AG04450 (cell line): ENCODE measurements around the gene TAS2R41. TPM values are rescaled to one million over a fixed set of nuclear protein-coding genes. Genes with fewer than 3 reads are reported as not detected.

ENCODE experiments used
- CTCF ChIA-PET: fragments of 300-600, 350-600 bp; formaldehyde crosslinking; extraction: SDS; loops from one replicate; lab custom pipeline; 2022; ENCODE audit warnings: antibody characterized with exemption, inconsistent platforms; lab: Charles Lee
- POLR2A ChIA-PET: fragments of 350-600 bp; formaldehyde crosslinking; extraction: SDS; loops from one replicate; lab custom pipeline; 2021; ENCODE audit warnings: antibody characterized with exemption, inconsistent platforms; lab: Yijun Ruan, JAX
- DNase-seq: peaks from one replicate; pipeline ENCODE4 v3.0.0-alpha.2; 2011; ENCODE audit warnings: low read depth, low spot score
- H3K27ac ChIP-seq: one replicate; pipeline ENCODE4 v1.5.1; 2012; ENCODE audit warnings: low read depth, low read length, control low read depth
- H3K27me3 ChIP-seq: one replicate; pipeline ENCODE4 v1.6.0; 2012; ENCODE audit warnings: low read length; ENCODE audit not compliant: control insufficient read depth, insufficient read depth
- H3K4me3 ChIP-seq: 2 replicates; pipeline ENCODE4 v1.5.1; 2011; ENCODE audit warnings: mild to moderate bottlenecking, low read depth, low read length, control low read depth
- H3K9me3 ChIP-seq: 2 replicates; pipeline ENCODE4 v1.5.1; 2012; ENCODE audit warnings: low read length; ENCODE audit not compliant: control insufficient read depth, insufficient read depth
- polyA minus RNA-seq: library from RNA; depleted of rRNA, polyadenylated mRNA; stranded (reverse); fragments of >200 nt; gene quantifications from 2 replicates; pipeline ENCODE4 v1.2.3, GENCODE V29; 2011; rRNA and poly(A)+ RNA removed
- polyA plus RNA-seq: library from polyadenylated mRNA; depleted of rRNA; stranded (reverse); fragments of >200 nt; gene quantifications from 2 replicates; pipeline ENCODE4 v1.2.3, GENCODE V29; 2011; rRNA removed
- TF ChIP-seq, protein P1 (sequence below): IDR thresholded peaks from 2 replicates; pipeline ENCODE4 v1.5.1; 2011; ENCODE audit warnings: low read depth, low read length, control low read depth, inconsistent platforms

TAS2R41 gene, protein sequence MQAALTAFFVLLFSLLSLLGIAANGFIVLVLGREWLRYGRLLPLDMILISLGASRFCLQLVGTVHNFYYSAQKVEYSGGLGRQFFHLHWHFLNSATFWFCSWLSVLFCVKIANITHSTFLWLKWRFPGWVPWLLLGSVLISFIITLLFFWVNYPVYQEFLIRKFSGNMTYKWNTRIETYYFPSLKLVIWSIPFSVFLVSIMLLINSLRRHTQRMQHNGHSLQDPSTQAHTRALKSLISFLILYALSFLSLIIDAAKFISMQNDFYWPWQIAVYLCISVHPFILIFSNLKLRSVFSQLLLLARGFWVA
- not detected in 2 replicates for polyA plus RNA-seq
- polyA minus RNA-seq, result not detected in 2 replicates

DNA sequence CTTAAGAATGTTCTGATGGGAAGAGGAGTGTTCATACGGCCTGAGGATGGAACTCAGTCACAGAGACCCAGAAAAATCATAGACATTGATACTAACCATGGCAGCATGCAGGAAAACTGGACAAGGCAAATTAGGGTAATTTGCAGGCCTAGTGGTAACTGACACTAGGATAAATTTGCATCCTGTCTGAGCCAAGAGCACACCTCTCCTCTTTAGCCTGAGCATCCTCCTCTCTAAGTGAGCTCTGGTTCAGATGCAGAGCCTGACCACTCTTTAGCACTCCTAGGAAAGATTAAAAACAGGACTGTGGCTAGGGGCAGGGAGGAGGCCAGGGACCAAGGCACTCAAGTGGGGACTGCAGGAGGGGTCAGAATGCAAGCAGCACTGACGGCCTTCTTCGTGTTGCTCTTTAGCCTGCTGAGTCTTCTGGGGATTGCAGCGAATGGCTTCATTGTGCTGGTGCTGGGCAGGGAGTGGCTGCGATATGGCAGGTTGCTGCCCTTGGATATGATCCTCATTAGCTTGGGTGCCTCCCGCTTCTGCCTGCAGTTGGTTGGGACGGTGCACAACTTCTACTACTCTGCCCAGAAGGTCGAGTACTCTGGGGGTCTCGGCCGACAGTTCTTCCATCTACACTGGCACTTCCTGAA is at the start of gene TAS2R41:
Gene TAS2R41, plus strand, starts transcription at position 373 of the 650 bp plus-strand sequence. Its CDS starts 0 bp downstream, at position 373.
- POLR2A ChIA-PET, result no interaction called here
- H3K27ac ChIP-seq, result no peak within 1 kb of the TSS
- no peaks in the 10 kb centered on the region for H3K27me3 ChIP-seq
- CTCF ChIA-PET, result no interaction called here
- no peak within 1 kb of the TSS for H3K4me3 ChIP-seq
- no peaks in the 10 kb centered on the region for H3K9me3 ChIP-seq
- TF ChIP-seq, protein P1, sequence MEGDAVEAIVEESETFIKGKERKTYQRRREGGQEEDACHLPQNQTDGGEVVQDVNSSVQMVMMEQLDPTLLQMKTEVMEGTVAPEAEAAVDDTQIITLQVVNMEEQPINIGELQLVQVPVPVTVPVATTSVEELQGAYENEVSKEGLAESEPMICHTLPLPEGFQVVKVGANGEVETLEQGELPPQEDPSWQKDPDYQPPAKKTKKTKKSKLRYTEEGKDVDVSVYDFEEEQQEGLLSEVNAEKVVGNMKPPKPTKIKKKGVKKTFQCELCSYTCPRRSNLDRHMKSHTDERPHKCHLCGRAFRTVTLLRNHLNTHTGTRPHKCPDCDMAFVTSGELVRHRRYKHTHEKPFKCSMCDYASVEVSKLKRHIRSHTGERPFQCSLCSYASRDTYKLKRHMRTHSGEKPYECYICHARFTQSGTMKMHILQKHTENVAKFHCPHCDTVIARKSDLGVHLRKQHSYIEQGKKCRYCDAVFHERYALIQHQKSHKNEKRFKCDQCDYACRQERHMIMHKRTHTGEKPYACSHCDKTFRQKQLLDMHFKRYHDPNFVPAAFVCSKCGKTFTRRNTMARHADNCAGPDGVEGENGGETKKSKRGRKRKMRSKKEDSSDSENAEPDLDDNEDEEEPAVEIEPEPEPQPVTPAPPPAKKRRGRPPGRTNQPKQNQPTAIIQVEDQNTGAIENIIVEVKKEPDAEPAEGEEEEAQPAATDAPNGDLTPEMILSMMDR, result no peak
- no peak for DNase-seq

DNA sequence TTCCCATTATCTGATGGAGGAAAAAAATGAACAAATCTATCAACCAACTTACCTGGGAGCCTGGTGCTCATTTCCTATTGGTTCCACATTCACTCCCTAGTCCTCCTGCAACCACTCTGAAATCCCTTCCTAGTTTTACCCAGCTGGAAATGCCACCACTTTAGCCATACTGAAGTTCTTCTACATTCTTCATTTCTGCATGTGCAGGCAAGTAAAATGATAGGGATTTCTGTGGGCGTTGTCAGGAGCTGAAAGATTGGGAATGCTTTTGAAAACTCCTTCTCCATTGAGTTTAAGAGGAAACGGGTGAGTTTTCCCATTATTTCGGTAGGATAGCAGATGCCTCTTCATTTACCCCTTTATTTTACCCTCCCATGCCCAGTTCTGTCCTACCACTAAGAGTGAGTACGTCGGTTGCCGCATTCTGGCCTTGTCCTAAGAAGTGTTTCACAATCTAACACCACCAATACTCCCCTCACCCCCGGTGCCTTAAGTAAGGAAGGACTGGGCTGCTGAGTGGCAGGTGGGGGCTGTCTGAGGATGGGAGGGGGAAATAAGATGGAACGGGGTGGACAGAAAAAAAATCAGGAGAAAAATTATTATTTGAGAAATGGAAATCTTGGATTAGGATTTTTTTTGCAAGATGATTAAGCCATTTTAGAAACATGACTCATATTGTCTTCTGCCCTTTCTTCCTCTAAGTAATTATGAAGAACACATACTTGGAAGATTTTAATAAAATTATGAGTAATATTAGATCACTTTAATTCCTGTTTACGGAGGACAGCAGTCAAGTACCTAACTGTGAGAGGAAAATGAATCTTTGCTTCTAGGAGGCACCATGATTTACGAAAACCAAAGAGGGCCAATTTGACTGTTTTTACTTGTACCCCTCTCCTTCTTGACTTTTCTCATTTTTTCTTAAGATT is 47.6 kb upstream of the TAS2R41 start:
- Histone ChIP-seq H3K27ac (no peak overlapping the region), H3K4me3 (no peak overlapping the region), H3K9me3 (no peaks in the 10 kb centered on the region), H3K27me3 (no peaks in the 10 kb centered on the region)
- POLR2A ChIA-PET, result no interaction called here
- TF ChIP-seq, protein P1, result no peak
- no peak for DNase-seq
- CTCF ChIA-PET, result interaction anchor here (0.9 kb wide), 1 partner anchor 13 kb away, joined by 7 read pairs; no protein-coding TSS in a partner anchor

DNA sequence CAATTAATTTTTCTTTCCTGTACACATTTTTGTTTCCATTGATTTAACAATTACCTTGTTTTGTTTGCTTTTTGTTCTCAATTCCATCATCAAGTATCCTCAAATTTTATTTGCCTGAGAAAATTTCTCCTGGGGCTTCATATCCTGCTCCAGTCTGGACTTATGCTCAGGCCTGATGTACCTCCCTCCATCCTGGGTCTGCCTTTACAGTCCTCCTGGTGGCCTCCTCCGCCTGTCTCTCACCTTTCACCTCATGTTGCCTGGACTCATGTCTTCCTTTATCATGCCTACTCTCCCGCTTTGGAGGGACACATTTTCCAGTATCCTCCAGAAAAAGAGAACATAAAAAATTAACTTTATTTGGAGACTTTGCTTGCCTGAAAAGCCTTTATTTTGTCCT is 46.6 kb upstream of the TAS2R41 start:
- Histone ChIP-seq H3K9me3 (no peaks in the 10 kb centered on the region), H3K27me3 (no peaks in the 10 kb centered on the region), H3K4me3 (no peak overlapping the region), H3K27ac (no peak overlapping the region)
- DNase-seq, result no peak
- CTCF ChIA-PET, result interaction anchor here (1.3 to 1.6 kb wide), 2 partner anchors 14 to 191 kb away, joined by 6 to 8 read pairs; no protein-coding TSS in a partner anchor
- POLR2A ChIA-PET, result no interaction called here
- TF ChIP-seq, protein P1, result no peak

DNA sequence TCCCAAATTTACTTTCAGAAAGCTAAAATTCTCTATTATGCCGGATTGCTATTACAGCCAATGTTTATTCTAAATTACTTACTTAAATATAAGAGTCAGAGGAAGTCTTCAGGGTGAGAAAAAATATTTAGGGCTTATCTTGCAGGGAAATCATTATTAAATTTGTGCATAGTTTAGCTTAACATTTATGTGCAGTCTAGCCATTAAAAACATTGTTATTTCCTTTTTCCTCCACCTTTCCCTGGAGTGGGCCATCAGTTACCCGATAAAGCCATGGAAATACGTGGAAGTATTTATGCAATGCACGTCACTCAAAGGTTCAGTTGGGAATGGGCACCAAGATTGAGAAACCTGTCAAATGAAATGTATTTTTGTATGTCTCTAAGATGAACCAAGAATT is 43.9 kb upstream of the TAS2R41 start:
- POLR2A ChIA-PET, result no interaction called here
- TF ChIP-seq, protein P1, result no peak
- CTCF ChIA-PET, result interaction anchor here (1.2 to 1.9 kb wide), 3 partner anchors 17 to 218 kb away, joined by 3 to 7 read pairs (median 4); no protein-coding TSS in a partner anchor
- Histone ChIP-seq H3K4me3 (no peak overlapping the region), H3K9me3 (no peaks in the 10 kb centered on the region), H3K27me3 (no peaks in the 10 kb centered on the region), H3K27ac (no peak overlapping the region)
- no peak for DNase-seq
